WTC11 (cell line): Measurements from ENCODE around the gene PLCD1. TPM values are rescaled to one million over a fixed set of nuclear protein-coding genes. Genes with fewer than 3 reads are reported as not detected.

Experiments
- ATAC-seq: fragments of 200-7000 bp; cut with Tn5 transposase; 2 replicates; pipeline ENCODE4 v1.10.0; 2021; ENCODE audit warnings: mild to moderate bottlenecking, moderate library complexity
- CTCF ChIA-PET: fragments of 300-600 bp; sonication (Branson Sonifier 250); formaldehyde crosslinking; loops from one replicate; lab custom pipeline; 2021; ENCODE audit warnings: antibody characterized with exemption; lab: Charles Lee
- POLR2A ChIA-PET: fragments of 350-600 bp; sonication (Branson Sonifier 250); formaldehyde crosslinking; loops from one replicate; lab custom pipeline; 2021; ENCODE audit warnings: antibody characterized with exemption; lab: Charles Lee
- DNase-seq: peaks from one replicate; pipeline ENCODE4 v3.0.0; 2021; ENCODE audit warnings: low spot score
- H3K27ac Mint-ChIP-seq: 2 replicates; pipeline ENCODE4 v1.8.0; 2021; ENCODE audit warnings: mixed read lengths
- H3K27me3 Mint-ChIP-seq: 2 replicates; pipeline ENCODE4 v1.8.0; 2021; ENCODE audit warnings: low read depth, mild to moderate bottlenecking, moderate library complexity, mixed read lengths
- H3K36me3 Mint-ChIP-seq: 2 replicates; pipeline ENCODE4 v1.8.0; 2021; ENCODE audit warnings: mixed read lengths
- H3K4me1 Mint-ChIP-seq: 2 replicates; pipeline ENCODE4 v1.8.0; 2022; ENCODE audit warnings: mixed read lengths
- H3K4me3 Mint-ChIP-seq: 2 replicates; pipeline ENCODE4 v1.8.0; 2021; ENCODE audit warnings: mild to moderate bottlenecking, moderate library complexity, mixed read lengths
- H3K9me3 Mint-ChIP-seq: 2 replicates; pipeline ENCODE4 v1.8.0; 2021; ENCODE audit warnings: mixed read lengths
- AFF4 ChIP-seq: sonication (generic); formaldehyde crosslinking; IDR thresholded peaks from 2 replicates; pipeline ENCODE4 v1.8.1; 2023; ENCODE audit warnings: mild to moderate bottlenecking, missing genetic modification reagents, borderline replicate concordance
- CDX4 ChIP-seq: fragments of 250-450 bp; sonication (Bioruptor Pico); IDR thresholded peaks from 2 replicates; pipeline ENCODE4 v1.9.0; 2021; ENCODE audit warnings: moderate library complexity, mild to moderate bottlenecking, inconsistent platforms, borderline replicate concordance
- CREM ChIP-seq: sonication (generic); formaldehyde crosslinking; IDR thresholded peaks from 2 replicates; pipeline ENCODE4 v1.8.1; 2022; ENCODE audit warnings: mild to moderate bottlenecking, missing genetic modification reagents, moderate library complexity
- E2F1 ChIP-seq: sonication (generic); formaldehyde crosslinking; IDR thresholded peaks from 2 replicates; pipeline ENCODE4 v1.8.0; 2022; ENCODE audit warnings: mild to moderate bottlenecking, missing genetic modification reagents
- E2F5 ChIP-seq: sonication (generic); formaldehyde crosslinking; IDR thresholded peaks from 2 replicates; pipeline ENCODE4 v1.8.1; 2022; ENCODE audit warnings: mild to moderate bottlenecking, moderate library complexity, missing genetic modification reagents
- EMX1 ChIP-seq: fragments of 250-450 bp; sonication (Bioruptor Pico); IDR thresholded peaks from 2 replicates; pipeline ENCODE4 v1.8.0; 2021; ENCODE audit warnings: mild to moderate bottlenecking
- FOXJ3 ChIP-seq: sonication (generic); formaldehyde crosslinking; IDR thresholded peaks from 2 replicates; pipeline ENCODE4 v1.9.0; 2021; ENCODE audit warnings: missing genetic modification reagents, mild to moderate bottlenecking, borderline replicate concordance
- FOXP4 ChIP-seq: sonication (generic); formaldehyde crosslinking; IDR thresholded peaks from 2 replicates; pipeline ENCODE4 v1.8.0; 2022; ENCODE audit warnings: mild to moderate bottlenecking, missing genetic modification reagents
- HMGXB4 ChIP-seq: sonication (generic); formaldehyde crosslinking; IDR thresholded peaks from 2 replicates; pipeline ENCODE4 v1.8.1; 2023; ENCODE audit warnings: mild to moderate bottlenecking, moderate library complexity, missing genetic modification reagents
- IRF1 ChIP-seq: sonication (generic); formaldehyde crosslinking; IDR thresholded peaks from 2 replicates; pipeline ENCODE4 v1.8.0; 2023; ENCODE audit warnings: missing genetic modification reagents
- JUN ChIP-seq: sonication (generic); formaldehyde crosslinking; IDR thresholded peaks from 2 replicates; pipeline ENCODE4 v1.8.0; 2023; ENCODE audit warnings: mild to moderate bottlenecking, missing genetic modification reagents
- NFATC4 ChIP-seq: fragments of 250-450 bp; sonication (Bioruptor Pico); IDR thresholded peaks from 2 replicates; pipeline ENCODE4 v1.9.0; 2021; ENCODE audit warnings: mild to moderate bottlenecking
- PRDM15 ChIP-seq: sonication (generic); formaldehyde crosslinking; IDR thresholded peaks from 2 replicates; pipeline ENCODE4 v1.8.0; 2022; ENCODE audit warnings: missing genetic modification reagents
- SOX15 ChIP-seq: fragments of 250-450 bp; sonication (Bioruptor Pico); IDR thresholded peaks from 2 replicates; pipeline ENCODE4 v1.9.0; 2021; ENCODE audit warnings: mild to moderate bottlenecking
- TEAD1 ChIP-seq: sonication (generic); formaldehyde crosslinking; IDR thresholded peaks from 2 replicates; pipeline ENCODE4 v1.8.0; 2022; ENCODE audit warnings: mild to moderate bottlenecking, missing genetic modification reagents
- TP53 ChIP-seq: sonication (generic); formaldehyde crosslinking; IDR thresholded peaks from 2 replicates; pipeline ENCODE4 v1.8.1; 2023; ENCODE audit warnings: mild to moderate bottlenecking, missing genetic modification reagents
- USF1 ChIP-seq: sonication (generic); formaldehyde crosslinking; IDR thresholded peaks from 2 replicates; pipeline ENCODE4 v1.8.0; 2022; ENCODE audit warnings: mild to moderate bottlenecking, missing genetic modification reagents
- USF2 ChIP-seq: sonication (generic); formaldehyde crosslinking; IDR thresholded peaks from 2 replicates; pipeline ENCODE4 v1.8.1; 2023; ENCODE audit warnings: mild to moderate bottlenecking, missing genetic modification reagents, moderate library complexity
- ZSCAN18 ChIP-seq: fragments of 250-450 bp; sonication (Bioruptor Pico); IDR thresholded peaks from 2 replicates; pipeline ENCODE4 v2.1.2; 2022; ENCODE audit warnings: mild to moderate bottlenecking, moderate library complexity
- total RNA-seq: library from RNA; stranded (reverse); gene quantifications from 3 replicates; pipeline ENCODE4 v1.2.3, GENCODE V29; 2021

Gene PLCD1
- total RNA-seq, 1 experiment from 2014 or later = 29.9 TPM

GRCh38 chr3:38070013-38070412, 40.6 kb upstream of the PLCD1 start:
- Mint-ChIP-seq H3K4me3 (no peak overlapping the region), H3K4me1 (no peaks in the 10 kb centered on the region; the same call in 1 of the 2 replicates), H3K27ac (no peak overlapping the region)
- no peak for DNase-seq
- TF ChIP-seq NFATC4 (CRISPR knock-in tag) = no peak
- no peak for TF ChIP-seq SOX15
- TF ChIP-seq USF1 (CRISPR knock-in tag) = no peak
- TF ChIP-seq CDX4 (CRISPR knock-in tag) = no peak
- TF ChIP-seq FOXP4 (CRISPR knock-in tag) = no peak
- no peak for TF ChIP-seq USF2 (CRISPR knock-in tag)
- no peak for TF ChIP-seq IRF1 (CRISPR knock-in tag)
- TF ChIP-seq TEAD1 (CRISPR knock-in tag) = no peak
- no peak for TF ChIP-seq CREM (CRISPR knock-in tag)
- no peak for TF ChIP-seq PRDM15 (CRISPR knock-in tag)
- no peak for TF ChIP-seq EMX1 (CRISPR knock-in tag)
- TF ChIP-seq E2F5 = no peak
- TF ChIP-seq FOXJ3 (CRISPR knock-in tag) = no peak
- TF ChIP-seq ZSCAN18 (CRISPR knock-in tag) = no peak
- TF ChIP-seq TP53 (CRISPR knock-in tag) = no peak
- no peak for TF ChIP-seq E2F1 (CRISPR knock-in tag)
- TF ChIP-seq HMGXB4 = no peak
- no peak for TF ChIP-seq AFF4 (CRISPR knock-in tag)
- no peak for TF ChIP-seq JUN
- TF ChIP-seq, all 79 proteins: peak for 0
- no peak; the same call in 1 of the 2 replicates for ATAC-seq
- H3K9me3 Mint-ChIP-seq = peaks cover 21% of the 10 kb centered on the region
- ChIA-PET CTCF (interaction anchor here (0.5 kb wide), 1 partner anchor 35 kb away, joined by 3 read pairs; no protein-coding TSS in a partner anchor), POLR2A (no interaction called here)
- H3K27me3 Mint-ChIP-seq = peaks cover 9% of the 10 kb centered on the region
- H3K36me3 Mint-ChIP-seq = peaks cover 13% of the 10 kb centered on the region
